Measurements from ENCODE around the gene TMEM214.
"Not testable (repeated sequence)": the region's sequence is repeated elsewhere in the genome, so short reads cannot be mapped to it uniquely, and the experiment has no call there.

The TMEM214 gene

GRCh38 chr2:27071277-27071989 is 38.7 kb downstream of the TMEM214 start, which contains the start of gene OST4:
Gene OST4, minus strand, starts transcription at chr2:27071654.
- peak; percentile 71 for DNase-seq

- no peak for DNase-seq
These were observed 39.4 kb downstream of the TMEM214 start for GRCh38 chr2:27071990-27072830.

DNA sequence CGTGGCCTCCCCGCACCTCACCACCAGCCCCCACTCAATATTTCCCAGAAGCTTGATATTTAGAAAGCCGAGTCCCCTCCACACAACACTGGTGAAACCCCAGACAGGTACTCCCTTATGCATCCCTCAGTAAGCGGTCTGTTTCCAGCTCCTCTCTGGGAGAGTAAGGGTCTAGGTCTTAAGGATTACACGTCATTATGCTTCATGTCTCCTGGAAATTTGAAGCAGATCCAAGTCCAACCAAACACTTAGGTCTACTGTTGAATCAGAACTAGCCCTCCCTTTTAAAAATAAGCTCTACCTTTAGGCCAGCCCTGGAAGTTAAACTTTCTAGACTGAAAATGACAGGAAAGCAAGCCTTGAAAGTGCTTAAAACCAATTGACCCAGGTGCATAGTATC is 40.2 kb downstream of the TMEM214 start:
- DNase-seq, result no peak

GRCh38 chr2:27073782-27074181 is 41.0 kb downstream of the TMEM214 start:
- no peak for DNase-seq

DNA sequence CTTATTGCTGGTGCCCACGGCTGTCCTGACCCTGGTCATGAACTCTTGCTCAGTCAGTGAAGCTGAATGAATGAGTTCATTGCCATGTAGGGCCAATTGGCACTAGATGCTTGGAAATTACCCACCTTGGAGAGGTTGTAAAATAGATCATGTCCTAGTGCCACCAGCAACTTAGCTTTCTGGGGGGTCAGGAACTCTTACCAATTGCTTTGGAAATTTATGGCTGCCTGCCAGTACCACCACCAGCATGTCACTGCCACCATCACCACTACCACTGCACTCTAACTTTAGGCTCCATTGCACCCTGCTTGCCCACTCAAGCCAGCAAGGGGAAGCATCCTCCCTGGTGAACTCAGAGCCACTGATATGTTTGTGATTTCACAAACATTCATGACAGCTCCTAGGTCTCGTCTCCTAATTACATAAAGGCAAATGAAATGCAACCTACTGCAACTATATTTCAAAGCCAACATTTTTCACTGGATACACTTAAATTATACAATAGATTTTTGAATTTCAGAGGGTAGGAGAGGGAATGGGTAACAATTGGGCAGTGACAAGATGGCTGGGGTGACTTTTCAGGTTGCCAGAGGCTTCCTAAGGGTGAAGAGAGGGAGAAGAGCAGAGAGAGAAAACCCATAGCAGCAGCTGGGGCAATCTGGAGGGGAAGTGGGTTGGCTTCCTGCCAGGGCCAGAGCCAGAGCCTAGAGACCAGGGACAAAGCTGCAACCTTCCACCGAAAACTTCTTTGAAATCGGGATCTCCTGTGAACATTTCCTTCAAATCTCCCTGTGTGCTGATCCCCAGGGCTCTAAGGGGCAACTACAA is 42.2 kb downstream of the TMEM214 start:
- DNase-seq, result no peak

DNA sequence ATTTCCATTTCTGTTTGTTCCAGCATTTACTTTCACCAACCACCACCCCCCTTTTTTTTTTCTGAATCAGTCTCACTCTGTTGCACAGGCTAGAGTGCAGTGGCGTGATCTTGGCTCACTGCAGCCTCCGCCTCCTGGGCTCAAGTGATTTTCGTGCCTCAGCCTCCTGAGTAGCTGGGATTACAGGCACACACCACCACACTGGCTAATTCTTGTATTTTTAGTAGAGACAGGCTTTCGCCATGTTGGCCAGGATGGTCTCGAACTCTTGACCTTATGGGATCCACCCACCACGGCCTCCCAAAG is 42.8 kb downstream of the TMEM214 start:
- DNase-seq, result not testable (repeated sequence)

GRCh38 chr2:27076323-27076722 is 43.6 kb downstream of the TMEM214 start:
- no peak for DNase-seq

- DNase-seq, result no peak
These were observed 44.5 kb downstream of the TMEM214 start for GRCh38 chr2:27077231-27077630.

DNA sequence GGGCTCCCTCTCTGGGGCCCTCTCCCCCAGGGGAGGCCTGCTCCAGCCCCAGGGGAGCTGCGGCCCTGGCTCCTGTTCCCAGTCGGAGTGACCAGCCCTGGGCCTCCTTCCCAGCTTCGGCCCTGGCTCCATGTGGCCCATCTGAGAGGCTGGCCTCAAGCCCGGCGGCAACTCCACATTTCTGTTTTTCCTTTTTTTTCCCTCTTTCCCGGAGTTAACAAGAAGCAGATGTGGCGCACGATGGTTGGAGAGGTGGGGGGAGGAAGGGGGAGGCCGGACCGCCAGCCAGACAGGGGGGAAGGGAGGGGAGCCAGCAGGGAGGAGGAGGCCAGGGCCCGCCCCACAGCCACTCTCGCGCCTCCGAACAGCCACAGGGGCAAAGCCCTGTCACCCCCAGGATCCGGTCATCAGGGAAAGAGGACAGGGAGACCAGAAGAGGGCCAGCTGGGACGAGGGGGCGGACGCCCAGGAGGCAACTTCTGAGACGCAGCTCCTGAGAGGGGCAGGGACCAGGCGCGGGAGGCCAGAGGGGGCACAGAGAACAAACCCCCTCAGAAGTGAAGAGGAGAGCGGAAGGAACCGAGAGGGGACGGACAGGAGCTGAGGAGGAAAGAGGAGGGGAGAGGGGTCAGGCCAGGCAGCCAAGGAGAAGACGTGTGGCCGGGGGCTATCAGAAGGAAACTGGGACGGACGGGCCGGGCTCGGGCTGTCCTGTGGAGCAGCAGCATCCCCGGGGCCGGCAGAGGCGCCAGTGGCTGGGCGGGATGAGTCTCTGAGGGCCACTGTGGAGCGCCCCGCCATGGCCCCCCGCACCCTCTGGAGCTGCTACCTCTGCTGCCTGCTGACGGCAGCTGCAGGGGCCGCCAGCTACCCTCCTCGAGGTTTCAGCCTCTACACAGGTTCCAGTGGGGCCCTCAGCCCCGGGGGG is 45.8 kb downstream of the TMEM214 start, which contains the start of gene EMILIN1:
TSS of gene EMILIN1 (plus strand) at position 349 of the 928 bp plus-strand sequence. CDS start at position 800, 451 bp downstream.
- DNase-seq, result no peak

DNA sequence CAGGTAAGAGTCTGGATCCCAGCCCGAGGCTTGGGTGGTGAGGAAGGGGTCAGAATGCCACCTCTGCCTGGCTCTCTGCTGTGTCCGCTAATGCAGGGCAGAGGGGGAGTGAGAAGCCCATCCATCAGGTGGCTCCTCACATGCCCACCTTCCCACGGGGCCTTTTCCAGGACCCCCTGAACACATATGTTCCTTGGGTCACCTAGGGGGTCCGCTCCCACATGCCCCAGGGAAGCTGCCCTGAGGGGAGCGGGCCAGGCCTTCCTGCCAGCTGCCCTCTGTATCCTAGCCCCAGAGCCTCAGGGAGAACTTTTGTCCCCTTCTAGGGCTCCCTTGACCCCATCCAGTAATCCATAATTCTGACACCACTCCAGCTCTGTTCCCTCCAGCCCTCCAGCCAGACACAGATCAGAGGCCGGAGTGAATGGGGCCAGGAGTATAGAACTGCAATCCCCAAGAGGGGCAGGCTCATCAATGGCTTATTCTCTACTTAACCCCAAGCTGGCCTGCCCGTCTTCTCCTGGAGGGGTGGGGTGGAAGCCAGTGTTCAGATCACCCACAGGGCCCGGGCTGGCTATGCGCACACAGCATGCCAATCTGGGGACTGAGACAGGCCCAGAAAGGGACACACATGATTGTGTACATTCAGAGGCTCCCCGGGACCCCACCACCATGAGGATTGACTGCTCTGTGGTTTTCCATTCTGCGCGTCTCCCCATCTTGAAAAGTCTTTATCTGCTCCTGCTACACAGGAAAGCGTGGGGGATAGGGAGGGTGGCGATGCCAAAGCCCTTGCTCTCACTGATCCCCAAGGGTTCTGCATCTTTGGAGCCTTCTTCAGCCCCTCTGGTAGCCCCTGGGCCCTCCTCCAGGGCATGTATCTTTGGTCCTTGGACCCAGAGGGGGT is 46.7 kb downstream of the TMEM214 start:
- no peak for DNase-seq

- DNase-seq, result no peak
These were observed 47.3 kb downstream of the TMEM214 start for GRCh38 chr2:27080140-27080469.

DNA sequence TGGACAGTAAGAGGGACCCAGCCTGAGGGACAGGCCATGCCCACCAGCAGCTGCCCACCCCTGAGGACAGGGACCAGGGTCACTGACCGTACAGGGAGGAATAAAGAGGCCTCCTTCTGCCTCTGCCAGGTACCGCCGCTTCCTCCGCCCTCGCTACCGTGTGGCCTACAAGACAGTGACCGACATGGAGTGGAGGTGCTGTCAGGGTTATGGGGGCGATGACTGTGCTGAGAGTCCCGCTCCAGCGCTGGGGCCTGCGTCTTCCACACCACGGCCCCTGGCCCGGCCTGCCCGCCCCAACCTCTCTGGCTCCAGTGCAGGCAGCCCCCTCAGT is 47.8 kb downstream of the TMEM214 start:
- DNase-seq, result no peak

DNA sequence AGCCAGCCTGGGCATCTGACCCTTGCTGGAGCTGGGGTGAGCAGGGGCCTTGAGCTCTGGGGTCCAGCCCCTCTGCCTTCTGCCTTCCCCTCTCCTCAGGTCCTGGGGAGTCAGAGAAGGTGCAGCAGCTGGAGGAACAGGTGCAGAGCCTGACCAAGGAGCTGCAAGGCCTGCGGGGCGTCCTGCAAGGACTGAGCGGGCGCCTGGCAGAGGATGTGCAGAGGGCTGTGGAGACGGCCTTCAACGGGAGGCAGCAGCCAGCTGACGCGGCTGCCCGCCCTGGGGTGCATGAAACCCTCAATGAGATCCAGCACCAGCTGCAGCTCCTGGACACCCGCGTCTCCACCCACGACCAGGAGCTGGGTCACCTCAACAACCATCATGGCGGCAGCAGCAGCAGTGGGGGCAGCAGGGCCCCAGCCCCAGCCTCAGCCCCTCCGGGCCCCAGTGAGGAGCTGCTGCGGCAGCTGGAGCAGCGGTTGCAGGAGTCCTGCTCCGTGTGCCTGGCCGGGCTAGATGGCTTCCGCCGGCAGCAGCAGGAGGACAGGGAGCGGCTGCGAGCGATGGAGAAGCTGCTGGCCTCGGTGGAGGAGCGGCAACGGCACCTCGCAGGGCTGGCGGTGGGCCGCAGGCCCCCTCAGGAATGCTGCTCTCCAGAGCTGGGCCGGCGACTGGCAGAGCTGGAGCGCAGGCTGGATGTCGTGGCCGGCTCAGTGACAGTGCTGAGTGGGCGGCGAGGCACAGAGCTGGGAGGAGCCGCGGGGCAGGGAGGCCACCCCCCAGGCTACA is 49.4 kb downstream of the TMEM214 start:
- no peak for DNase-seq

- DNase-seq, result no peak
These were observed 50.1 kb downstream of the TMEM214 start for GRCh38 chr2:27082773-27083409.

DNA sequence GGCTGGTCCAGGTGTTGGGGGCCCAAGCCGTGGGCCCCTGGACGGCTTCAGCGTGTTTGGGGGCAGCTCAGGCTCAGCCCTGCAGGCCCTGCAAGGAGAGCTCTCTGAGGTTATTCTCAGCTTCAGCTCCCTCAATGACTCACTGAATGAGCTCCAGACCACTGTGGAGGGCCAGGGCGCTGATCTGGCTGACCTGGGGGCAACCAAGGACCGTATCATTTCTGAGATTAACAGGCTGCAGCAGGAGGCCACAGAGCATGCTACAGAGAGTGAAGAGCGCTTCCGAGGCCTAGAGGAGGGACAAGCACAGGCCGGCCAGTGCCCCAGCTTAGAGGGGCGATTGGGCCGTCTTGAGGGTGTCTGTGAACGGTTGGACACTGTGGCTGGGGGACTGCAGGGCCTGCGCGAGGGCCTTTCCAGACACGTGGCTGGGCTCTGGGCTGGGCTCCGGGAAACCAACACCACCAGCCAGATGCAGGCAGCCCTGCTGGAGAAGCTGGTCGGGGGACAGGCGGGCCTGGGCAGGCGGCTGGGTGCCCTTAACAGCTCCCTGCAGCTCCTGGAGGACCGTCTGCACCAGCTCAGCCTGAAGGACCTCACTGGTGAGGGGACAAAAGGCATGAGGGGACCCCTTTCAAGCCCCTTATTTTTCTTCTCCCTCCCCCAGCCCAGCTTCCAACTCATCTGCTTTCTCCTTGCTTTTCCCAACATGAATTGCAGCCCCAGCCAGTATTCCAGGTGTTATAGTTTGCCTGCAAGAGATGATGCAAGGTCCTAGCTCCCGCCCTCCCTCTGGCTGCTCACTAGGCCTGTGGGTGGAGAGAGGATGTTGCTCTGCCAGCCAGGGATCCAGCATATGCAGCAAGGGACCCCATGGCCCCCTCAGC is 50.9 kb downstream of the TMEM214 start:
- no peak for DNase-seq

- DNase-seq, result no peak
These were observed 51.7 kb downstream of the TMEM214 start for GRCh38 chr2:27084297-27085061.

GRCh38 chr2:27085062-27085672 is 52.4 kb downstream of the TMEM214 start:
- no peak for DNase-seq

DNA sequence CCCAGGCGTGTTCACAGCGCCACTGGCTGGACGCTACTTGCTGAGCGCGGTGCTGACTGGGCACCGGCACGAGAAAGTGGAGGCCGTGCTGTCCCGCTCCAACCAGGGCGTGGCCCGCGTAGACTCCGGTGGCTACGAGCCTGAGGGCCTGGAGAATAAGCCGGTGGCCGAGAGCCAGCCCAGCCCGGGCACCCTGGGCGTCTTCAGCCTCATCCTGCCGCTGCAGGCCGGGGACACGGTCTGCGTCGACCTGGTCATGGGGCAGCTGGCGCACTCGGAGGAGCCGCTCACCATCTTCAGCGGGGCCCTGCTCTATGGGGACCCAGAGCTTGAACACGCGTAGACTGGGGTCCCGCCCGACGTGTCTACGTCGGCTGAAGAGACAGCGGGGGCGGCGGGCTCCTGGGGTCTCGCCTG is 52.9 kb downstream of the TMEM214 start:
- DNase-seq, result no peak

All from NK-92 treated with Interleukin-12 subunit alpha and Interleukin-12 subunit beta, amount 100 ng/mL, for 24 hours (cell line).